Articular chondrocyte of knee joint (primary cell): ENCODE data around the gene BMPR1A. TPM values are rescaled to one million over a fixed set of nuclear protein-coding genes. Genes with fewer than 3 reads are reported as not detected.

ENCODE experiments used
- small RNA-seq: library from RNA; depleted of rRNA; stranded (forward); fragments of <200 nt; gene quantifications from one replicate; pipeline ENCODE3, GENCODE V24; 2012
- total RNA-seq: library from RNA; depleted of rRNA; stranded (reverse); fragments of >200 nt; gene quantifications from 2 replicates; pipeline ENCODE4 v1.2.3, GENCODE V29; 2012

The BMPR1A gene
- 90.9 and 96.3 TPM in 2 replicates for total RNA-seq

DNA sequence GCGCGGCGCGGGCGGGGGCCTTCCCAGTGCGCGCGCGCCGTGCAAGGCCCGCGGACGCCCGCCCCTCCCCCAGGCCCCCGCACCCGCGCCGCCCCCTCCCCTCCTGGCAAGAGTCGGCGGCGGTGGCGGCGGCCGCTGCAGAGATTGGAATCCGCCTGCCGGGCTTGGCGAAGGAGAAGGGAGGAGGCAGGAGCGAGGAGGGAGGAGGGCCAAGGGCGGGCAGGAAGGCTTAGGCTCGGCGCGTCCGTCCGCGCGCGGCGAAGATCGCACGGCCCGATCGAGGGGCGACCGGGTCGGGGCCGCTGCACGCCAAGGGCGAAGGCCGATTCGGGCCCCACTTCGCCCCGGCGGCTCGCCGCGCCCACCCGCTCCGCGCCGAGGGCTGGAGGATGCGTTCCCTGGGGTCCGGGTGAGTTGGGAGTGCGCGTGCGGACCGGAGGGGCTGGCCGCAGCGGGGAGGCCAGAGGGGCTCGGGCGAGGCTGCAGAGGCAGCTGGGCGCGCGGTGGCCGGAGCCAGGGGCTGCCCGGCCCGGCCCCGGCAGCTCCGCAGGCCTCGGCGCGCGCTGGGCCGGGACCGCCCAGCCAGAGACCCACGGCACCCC, at the start of gene BMPR1A:
Gene BMPR1A (plus strand): TSS at position 109 of the 602 bp plus-strand sequence. CDS start 119,400 bp downstream, outside the sequence.

DNA sequence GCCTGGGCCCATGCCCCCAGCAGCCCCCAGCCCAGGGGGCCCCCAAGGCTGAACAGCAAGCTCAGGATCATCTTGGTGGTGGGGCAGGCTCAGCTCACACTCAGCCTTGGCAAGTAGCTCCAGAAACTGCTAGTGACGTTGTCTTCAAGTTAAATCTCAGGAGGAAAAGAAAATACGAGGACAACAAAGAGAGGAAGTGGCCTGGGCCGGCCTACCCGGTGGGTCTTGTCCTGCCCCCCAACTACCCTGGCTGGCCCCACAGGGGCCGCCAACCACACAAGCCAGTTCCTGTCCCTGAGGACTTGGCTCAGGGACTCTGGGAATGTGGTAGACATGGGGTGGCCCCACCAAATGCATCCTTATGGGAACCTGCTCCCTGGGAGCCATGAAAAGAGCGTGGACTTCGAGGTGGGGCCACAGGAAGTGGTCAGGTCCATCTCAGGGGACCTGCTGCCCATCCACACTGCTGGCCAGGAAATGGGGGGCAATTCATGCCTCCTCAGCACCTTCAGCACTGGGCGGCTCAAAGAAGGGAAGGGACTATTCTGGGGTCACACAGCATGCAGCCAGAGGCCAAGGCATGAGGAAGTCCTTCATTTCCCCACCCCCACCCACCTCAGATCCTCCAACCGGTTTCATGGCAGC, 201.2 kb downstream of the BMPR1A start, which contains the start of gene MMRN2:
Gene MMRN2 (minus strand): TSS at position 145 of the 645 bp plus-strand sequence. CDS start 74 bp downstream, at position 71.

DNA sequence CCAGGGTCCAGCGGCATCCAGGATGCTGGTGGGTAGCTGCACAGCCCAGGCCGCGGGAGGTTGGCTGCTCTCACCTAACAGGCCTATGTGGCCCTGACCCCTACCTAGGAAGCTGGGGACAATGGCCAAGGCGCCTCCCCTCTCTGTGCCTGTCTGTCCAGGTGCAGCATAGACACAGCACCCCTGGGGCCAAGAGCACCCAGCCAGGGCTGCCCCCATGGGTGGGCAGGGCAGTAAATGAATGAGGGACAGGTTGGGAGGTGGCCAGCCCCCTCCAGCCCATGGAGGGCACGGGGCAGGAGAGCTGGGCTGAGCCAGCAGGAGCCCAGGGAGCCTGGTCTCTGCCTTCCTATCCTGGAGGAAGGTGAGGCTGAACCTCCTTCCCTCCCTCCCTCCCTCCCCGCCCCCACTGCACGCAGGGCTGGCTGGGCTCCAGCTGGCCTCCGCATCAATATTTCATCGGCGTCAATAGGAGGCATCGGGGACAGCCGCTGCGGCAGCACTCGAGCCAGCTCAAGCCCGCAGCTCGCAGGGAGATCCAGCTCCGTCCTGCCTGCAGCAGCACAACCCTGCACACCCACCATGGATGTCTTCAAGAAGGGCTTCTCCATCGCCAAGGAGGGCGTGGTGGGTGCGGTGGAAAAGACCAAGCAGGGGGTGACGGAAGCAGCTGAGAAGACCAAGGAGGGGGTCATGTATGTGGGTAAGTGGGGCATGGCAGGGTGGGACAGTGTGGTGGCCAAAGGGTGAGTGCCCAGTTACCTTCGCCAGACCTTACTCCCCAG, 201.9 kb downstream of the BMPR1A start, which contains the start of gene SNCG:
Gene SNCG (plus strand): TSS at position 484 of the 785 bp plus-strand sequence. CDS start 99 bp downstream, at position 583.

GRCh38 chr10:86968271-86968993, 212.0 kb downstream of the BMPR1A start, which contains the start of gene ADIRF:
ADIRF (plus strand) TSS chr10:86968482; CDS start chr10:86968545, 63 bp downstream.

Small RNA genes lying within 50 kb of the gene (small RNA-seq; reads per million reads assigned to genes)
- gene RNU1-19P, result 0.57 reads per million, percentile 17 among the genes with 10 or more reads in this experiment

Other genes with a start within 250 kb of the BMPR1A start
- gene WAPL, start 234.8 kb upstream of the BMPR1A start, total RNA-seq, result 46.5 and 51.3 TPM in 2 replicates
- gene OPN4, start 102.1 kb upstream of the BMPR1A start, total RNA-seq, result not detected in 2 replicates
- gene LDB3, start 88.1 kb upstream of the BMPR1A start, total RNA-seq, result 0.11 and 0.13 TPM in 2 replicates
- 5.2 and 6.1 TPM in 2 replicates for gene MMRN2, start 201.0 kb downstream of the BMPR1A start, total RNA-seq
- gene SNCG, start 202.0 kb downstream of the BMPR1A start, total RNA-seq, result 17.6 and 20.6 TPM in 2 replicates
- 50.6 and 78.0 TPM in 2 replicates for gene ADIRF, start 211.9 kb downstream of the BMPR1A start, total RNA-seq